Measurements from ENCODE around the gene SLC30A3.

SLC30A3 gene

GRCh38 chr2:27205206-27205605, 57.6 kb downstream of the SLC30A3 start:
- DNase-seq (ENCODE audit: low spot score) = no peak

DNA sequence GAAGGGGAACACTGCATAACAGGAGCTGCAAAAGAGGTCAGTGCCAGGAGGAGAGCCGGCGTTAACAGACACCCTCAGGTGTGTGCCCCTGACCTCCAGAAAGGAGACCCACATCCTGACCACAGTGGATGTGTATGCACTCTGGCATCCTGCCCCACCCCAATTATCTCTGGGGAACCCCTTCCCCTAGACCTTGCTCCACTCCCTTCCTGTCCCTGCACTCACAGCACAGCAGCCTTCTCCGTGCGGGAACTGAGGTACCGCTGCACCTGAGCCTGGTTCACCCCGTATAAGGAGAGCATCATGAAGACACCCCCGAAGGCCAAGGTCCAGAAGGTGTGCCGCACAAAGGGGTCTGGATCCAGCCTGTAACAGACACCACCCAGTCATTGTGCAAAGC, 58.3 kb downstream of the SLC30A3 start:
- no peak for DNase-seq (ENCODE audit: low spot score)

- no peak for DNase-seq (ENCODE audit: low spot score)
Measured at GRCh38 chr2:27203741-27204140, 59.1 kb downstream of the SLC30A3 start.

Measured in RKO (cell line).